Liver (tissue), 3 donors: ENCODE results near the gene SHC4.

ENCODE experiments used
- RAD21 ChIP-seq, 2 donors: IDR thresholded peaks; 2 replicates each; pipeline ENCODE4 v1.6.1; 2016; ENCODE audit warnings: antibody characterized with exemption in 2 of 2, mild to moderate bottlenecking in 2 of 2
- RXRA ChIP-seq, 2 donors: IDR thresholded peaks; 2 replicates each; pipeline ENCODE4 v1.6.1; 2017 to 2018; ENCODE audit warnings: antibody characterized with exemption in 2 of 2, mild to moderate bottlenecking in 1 of 2
- SP1 ChIP-seq: IDR thresholded peaks from 2 replicates; pipeline ENCODE4 v1.6.1; 2018; ENCODE audit warnings: antibody characterized with exemption, mild to moderate bottlenecking
- YY1 ChIP-seq: IDR thresholded peaks from 2 replicates; pipeline ENCODE4 v1.6.1; 2016; ENCODE audit warnings: antibody characterized with exemption, mild to moderate bottlenecking
- TF ChIP-seq, protein P1 (sequence below): fragments of 150-350 bp; IDR thresholded peaks from 2 replicates; pipeline ENCODE4 v1.5.1; 2017; ENCODE audit warnings: improper control_type of control experiment, low read depth, low read length; ENCODE audit not compliant: missing input control
- TF ChIP-seq, protein P2 (sequence below): IDR thresholded peaks from 2 replicates; pipeline ENCODE4 v1.6.1; 2016; ENCODE audit warnings: antibody characterized with exemption
- TF ChIP-seq, protein P3 (sequence below): IDR thresholded peaks from 2 replicates; pipeline ENCODE4 v1.6.1; 2016; ENCODE audit warnings: antibody characterized with exemption, mild to moderate bottlenecking
- TF ChIP-seq, protein P4 (sequence below): IDR thresholded peaks from 2 replicates; pipeline ENCODE4 v1.6.1; 2016; ENCODE audit warnings: antibody characterized with exemption
- TF ChIP-seq, protein P5 (sequence below): IDR thresholded peaks from 2 replicates; pipeline ENCODE4 v1.6.1; 2016; ENCODE audit warnings: antibody characterized with exemption
- donor health status: healthy.
- donor health status: healthy.

DNA sequence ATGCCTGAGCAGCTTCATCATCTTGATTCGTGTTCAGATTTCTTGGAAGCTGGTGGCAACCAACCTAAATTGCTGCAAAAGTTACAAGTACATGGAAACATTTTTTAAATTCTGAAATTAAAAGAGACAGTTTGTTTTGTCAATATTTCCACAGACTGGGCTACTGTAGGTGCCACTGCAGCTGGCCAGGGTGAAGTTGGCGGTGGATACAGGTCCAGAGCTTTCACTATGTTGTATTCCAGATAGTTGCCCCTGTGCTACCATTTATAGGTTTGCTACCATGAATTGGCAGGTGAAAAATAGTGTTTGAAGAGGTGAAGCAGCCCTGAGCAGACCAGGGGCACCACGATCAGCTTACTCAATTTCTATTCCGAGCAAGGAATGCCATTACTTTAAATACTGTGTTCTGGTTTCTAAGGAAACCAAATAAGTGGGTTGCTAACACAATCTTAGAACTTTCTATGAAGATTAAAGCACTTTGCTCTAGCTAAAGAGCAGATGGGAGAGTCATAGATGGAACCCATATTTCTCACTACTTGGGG, 21.2 kb upstream of the SHC4 start:
- TF ChIP-seq, protein P1, sequence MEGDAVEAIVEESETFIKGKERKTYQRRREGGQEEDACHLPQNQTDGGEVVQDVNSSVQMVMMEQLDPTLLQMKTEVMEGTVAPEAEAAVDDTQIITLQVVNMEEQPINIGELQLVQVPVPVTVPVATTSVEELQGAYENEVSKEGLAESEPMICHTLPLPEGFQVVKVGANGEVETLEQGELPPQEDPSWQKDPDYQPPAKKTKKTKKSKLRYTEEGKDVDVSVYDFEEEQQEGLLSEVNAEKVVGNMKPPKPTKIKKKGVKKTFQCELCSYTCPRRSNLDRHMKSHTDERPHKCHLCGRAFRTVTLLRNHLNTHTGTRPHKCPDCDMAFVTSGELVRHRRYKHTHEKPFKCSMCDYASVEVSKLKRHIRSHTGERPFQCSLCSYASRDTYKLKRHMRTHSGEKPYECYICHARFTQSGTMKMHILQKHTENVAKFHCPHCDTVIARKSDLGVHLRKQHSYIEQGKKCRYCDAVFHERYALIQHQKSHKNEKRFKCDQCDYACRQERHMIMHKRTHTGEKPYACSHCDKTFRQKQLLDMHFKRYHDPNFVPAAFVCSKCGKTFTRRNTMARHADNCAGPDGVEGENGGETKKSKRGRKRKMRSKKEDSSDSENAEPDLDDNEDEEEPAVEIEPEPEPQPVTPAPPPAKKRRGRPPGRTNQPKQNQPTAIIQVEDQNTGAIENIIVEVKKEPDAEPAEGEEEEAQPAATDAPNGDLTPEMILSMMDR = no peak
- TF ChIP-seq, protein P2, sequence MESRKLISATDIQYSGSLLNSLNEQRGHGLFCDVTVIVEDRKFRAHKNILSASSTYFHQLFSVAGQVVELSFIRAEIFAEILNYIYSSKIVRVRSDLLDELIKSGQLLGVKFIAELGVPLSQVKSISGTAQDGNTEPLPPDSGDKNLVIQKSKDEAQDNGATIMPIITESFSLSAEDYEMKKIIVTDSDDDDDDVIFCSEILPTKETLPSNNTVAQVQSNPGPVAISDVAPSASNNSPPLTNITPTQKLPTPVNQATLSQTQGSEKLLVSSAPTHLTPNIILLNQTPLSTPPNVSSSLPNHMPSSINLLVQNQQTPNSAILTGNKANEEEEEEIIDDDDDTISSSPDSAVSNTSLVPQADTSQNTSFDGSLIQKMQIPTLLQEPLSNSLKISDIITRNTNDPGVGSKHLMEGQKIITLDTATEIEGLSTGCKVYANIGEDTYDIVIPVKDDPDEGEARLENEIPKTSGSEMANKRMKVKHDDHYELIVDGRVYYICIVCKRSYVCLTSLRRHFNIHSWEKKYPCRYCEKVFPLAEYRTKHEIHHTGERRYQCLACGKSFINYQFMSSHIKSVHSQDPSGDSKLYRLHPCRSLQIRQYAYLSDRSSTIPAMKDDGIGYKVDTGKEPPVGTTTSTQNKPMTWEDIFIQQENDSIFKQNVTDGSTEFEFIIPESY = no peak
- TF ChIP-seq, protein P3, sequence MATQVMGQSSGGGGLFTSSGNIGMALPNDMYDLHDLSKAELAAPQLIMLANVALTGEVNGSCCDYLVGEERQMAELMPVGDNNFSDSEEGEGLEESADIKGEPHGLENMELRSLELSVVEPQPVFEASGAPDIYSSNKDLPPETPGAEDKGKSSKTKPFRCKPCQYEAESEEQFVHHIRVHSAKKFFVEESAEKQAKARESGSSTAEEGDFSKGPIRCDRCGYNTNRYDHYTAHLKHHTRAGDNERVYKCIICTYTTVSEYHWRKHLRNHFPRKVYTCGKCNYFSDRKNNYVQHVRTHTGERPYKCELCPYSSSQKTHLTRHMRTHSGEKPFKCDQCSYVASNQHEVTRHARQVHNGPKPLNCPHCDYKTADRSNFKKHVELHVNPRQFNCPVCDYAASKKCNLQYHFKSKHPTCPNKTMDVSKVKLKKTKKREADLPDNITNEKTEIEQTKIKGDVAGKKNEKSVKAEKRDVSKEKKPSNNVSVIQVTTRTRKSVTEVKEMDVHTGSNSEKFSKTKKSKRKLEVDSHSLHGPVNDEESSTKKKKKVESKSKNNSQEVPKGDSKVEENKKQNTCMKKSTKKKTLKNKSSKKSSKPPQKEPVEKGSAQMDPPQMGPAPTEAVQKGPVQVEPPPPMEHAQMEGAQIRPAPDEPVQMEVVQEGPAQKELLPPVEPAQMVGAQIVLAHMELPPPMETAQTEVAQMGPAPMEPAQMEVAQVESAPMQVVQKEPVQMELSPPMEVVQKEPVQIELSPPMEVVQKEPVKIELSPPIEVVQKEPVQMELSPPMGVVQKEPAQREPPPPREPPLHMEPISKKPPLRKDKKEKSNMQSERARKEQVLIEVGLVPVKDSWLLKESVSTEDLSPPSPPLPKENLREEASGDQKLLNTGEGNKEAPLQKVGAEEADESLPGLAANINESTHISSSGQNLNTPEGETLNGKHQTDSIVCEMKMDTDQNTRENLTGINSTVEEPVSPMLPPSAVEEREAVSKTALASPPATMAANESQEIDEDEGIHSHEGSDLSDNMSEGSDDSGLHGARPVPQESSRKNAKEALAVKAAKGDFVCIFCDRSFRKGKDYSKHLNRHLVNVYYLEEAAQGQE = no peak
- TF ChIP-seq YY1 (no peak), SP1 (no peak), RAD21 (IDR thresholded peaks at IDR 0.05) (no peak), RXRA (IDR thresholded peaks at IDR 0.05) (no peak)
- TF ChIP-seq, protein P4, sequence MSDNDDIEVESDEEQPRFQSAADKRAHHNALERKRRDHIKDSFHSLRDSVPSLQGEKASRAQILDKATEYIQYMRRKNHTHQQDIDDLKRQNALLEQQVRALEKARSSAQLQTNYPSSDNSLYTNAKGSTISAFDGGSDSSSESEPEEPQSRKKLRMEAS = no peak
- TF ChIP-seq, protein P5, sequence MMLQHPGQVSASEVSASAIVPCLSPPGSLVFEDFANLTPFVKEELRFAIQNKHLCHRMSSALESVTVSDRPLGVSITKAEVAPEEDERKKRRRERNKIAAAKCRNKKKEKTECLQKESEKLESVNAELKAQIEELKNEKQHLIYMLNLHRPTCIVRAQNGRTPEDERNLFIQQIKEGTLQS = no peak
